Upper lobe of left lung (tissue), 4 donors: ENCODE measurements around the gene G0S2.

Source experiments
- CTCF ChIP-seq, 6 experiments: fragments of 450-650 bp in 4 of 6; fragments of 200-600 bp in 2 of 6; sonication (generic) in 2 of 6; IDR thresholded peaks; one replicate each; pipeline ENCODE4 v1.5.1; 2016 to 2019; ENCODE audit warnings: antibody characterized with exemption in 6 of 6
- POLR2A ChIP-seq, 4 donors: fragments of 450-650 bp; IDR thresholded peaks; one replicate each; pipeline ENCODE4 v1.5.1; 2016 to 2017; ENCODE audit warnings: antibody characterized with exemption in 4 of 4, mild to moderate bottlenecking in 2 of 4

GRCh38 chr1:209715314-209715713 lies 40.1 kb downstream of the G0S2 start:
- TF ChIP-seq CTCF (IDR thresholded peaks at IDR 0.05) (no peak), POLR2A (IDR thresholded peaks at IDR 0.05) (no peak)
